Putamen (tissue), 1 donor: Measurements from ENCODE around the gene APLNR.

Source experiments
- DNase-seq: peaks from one replicate; pipeline ENCODE4 v3.0.0-alpha.2; 2016; ENCODE audit warnings: low spot score

APLNR gene

DNA sequence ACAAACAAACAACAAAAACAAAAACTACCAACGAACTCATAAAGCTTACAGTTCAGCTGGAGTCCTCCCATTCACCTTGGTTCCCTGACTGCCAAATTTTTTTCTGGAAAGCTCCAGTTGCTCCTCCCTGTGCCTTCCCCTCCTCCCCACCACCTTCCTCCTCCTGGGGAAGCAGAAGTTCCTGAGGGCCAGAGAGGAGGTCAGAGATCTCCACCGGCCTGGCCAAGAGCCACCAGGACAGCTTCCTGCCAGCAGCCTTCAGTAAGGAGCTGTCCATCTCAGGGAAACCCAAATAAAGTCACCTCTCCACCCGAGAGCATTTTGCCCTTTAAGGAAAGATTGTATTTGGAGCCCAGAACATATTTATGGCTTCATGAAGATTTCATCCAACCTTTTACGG, 20.0 kb downstream of the APLNR start:
- no peak for DNase-seq

DNA sequence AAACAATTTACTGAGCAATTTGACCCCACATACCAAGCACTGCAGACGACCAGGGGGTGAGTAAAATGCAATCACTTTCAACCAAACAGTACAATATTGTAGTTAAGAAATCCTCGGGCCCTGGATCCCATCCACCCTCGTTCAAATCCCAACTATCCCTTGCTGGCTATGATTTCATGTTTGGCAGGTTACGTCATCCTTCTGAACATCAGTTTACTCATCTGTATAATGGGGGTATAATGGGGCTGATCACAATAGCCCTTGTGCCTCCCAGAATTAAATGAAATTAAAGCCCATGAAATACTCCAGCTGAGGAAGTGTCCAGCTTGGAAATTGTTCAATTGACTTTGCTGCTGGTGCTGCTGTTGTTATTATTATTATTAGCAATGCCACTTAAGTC, 20.6 kb downstream of the APLNR start:
- DNase-seq: no peak

GRCh38 chr11:57214494-57214893, 22.6 kb downstream of the APLNR start:
- DNase-seq: no peak

DNA sequence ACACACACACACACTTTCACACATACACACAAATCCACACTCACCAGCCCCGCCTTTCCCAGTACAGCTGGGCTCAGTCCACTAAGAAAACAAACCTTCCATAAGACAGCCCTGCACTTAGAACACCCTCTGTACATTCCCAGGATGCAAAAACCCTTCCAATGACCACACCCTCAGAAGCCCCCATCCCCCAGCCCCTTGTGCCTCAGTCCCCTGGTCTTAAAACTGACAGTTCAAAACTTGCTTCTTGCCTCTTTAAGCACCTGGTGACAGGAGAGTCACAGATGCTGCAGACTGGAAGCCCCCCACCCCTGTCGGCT, 23.0 kb downstream of the APLNR start:
- DNase-seq: no peak

GRCh38 chr11:57213342-57214097, 23.5 kb downstream of the APLNR start:
- no peak for DNase-seq

DNA sequence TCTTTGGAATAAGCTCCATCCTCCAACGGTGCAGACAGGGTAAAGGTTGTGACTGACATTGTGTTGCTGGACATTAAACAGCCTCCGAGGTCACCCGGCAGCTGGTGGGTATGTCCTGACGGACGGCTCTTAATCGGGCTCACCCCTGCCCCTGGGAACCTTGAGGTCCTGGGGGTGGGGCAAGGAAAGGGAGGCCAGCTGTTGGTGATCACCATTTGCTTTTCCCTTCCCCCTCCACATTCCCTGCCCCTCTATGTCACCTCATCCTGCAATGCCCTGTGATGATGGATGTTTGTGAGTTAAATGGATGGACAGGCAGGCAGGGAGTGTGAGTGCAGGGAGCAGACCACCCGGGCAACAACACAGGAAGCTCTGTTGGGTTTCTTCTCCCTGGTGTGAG, 26.3 kb downstream of the APLNR start:
- no peak for DNase-seq

DNA sequence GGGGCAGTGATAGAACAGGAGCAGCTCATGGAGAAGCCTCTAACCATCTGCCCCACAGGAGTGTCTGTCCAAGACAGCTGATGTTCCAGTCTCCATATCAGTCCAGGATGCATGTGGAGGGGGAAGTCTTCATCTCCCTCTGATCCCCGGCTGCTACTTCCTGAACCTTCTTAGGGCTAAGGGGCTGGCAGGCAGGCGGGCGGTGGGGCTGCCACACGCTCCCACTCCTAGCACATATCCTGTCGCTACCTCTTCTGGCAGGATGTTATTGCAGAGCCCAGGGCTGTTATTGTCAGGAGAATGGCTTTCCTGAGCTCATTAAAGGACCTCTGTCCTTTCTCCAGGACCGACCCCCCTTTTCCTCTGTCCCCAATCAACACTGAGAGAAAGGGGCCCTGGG, 29.9 kb downstream of the APLNR start:
- no peak for DNase-seq

DNA sequence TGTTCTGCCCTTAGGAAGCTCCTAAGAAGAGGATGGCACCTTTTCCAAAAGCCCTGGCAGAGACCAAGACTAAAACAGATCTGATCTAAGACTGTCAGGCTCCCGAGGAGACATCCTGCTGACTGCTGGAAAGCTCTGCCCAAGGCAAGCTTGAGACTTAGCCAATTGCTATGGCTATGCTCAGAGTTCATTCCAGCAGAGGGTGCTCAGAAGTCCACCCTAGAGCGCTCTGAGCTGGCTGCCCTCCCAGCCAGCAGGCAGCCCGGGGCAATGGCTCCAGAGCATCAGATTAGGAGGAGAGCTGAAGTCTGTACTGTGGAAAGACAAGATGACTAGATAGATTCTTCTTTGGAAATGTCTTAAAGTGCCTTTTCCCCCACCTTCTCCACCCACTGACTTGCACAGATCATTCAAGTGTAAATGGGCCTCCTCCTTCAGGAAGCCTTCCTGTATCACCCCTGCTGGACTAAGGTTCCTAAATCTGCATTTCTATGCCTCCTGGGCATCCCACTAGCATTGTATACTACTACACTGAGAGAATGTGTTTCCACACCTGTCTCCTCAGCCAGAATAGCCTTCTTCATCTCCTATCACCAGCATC, 31.9 kb downstream of the APLNR start:
- DNase-seq: no peak

- no peak for DNase-seq
Measured at GRCh38 chr11:57203882-57204480, 33.1 kb downstream of the APLNR start.

DNA sequence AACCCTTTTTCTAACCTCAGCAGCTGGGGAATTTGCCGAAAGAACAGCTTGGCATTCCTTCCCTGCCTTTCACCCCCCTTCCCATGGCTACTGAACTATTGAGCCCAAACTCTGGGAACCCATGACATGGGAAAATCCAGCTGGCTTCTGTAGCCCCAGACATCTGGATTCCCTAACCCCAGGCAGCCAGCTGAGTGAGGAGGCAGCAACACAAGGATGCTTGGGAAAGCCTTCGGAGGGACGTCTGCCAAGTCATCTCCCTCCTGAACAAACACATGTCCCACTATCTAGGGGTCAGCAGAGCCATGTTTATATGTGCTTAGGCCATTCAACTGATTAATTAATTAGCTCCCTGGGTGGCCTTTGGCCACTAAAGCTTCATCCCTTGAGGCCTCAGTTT, 33.7 kb downstream of the APLNR start:
- no peak for DNase-seq

GRCh38 chr11:57202281-57202680, 34.8 kb downstream of the APLNR start:
- DNase-seq: no peak

- no peak for DNase-seq
Measured at GRCh38 chr11:57200917-57201316, 36.1 kb downstream of the APLNR start.

DNA sequence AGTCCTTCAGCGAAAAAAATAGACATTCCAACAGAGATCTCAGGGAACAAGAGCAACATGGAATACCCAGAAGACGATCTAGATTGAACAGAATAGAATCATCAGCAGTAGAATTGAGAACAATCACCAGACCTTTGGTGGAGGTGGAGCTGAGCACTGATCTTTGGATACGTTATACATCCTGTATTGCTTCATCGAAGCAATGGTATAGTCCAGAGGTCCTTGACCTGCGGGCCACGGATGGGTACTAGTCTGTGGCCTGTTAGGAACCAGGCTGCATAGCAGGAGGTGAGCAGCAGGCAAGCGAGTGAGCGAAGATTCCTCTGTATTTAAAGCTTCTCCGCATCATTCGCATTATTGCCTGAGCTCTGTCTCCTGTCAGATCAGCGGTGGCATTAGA, 37.7 kb downstream of the APLNR start:
- DNase-seq: no peak

DNA sequence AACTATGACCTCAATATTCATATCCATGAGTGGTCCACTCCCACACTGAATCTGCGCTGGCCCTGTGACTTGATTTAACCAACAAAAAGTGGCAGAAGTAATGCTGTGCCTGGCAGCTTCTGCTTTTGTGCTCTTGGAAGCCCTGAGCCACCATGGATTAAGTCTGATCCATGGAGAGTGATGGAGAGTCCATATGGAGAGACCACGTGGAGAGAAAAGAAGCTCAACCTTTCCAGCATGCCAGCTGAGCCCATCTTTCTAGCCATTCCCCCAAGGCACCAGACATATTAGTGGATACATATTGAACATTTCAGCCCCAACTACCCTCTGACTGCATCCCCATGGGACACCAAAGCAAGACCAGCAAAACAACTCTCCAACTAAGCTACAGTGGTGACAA, 39.3 kb downstream of the APLNR start:
- no peak for DNase-seq

DNA sequence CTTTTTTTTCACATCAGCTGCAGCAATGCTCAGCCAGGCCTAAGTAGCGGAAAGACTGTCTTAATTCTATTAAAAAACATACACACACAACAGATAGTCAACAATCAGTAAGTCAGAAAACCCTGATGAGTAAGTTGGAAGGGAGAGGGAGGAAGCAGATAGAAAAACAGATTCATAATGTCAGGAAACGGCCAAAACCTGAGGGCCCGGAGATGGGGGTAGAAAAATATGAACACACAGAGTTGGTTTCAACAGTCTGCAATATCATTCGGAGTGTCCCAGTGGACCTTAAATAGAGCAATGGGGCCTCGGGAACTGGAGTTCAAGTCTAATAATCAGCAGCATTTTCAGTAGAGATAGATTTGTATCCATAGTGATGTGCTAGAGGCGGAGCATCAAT, 40.5 kb downstream of the APLNR start:
- DNase-seq: no peak

DNA sequence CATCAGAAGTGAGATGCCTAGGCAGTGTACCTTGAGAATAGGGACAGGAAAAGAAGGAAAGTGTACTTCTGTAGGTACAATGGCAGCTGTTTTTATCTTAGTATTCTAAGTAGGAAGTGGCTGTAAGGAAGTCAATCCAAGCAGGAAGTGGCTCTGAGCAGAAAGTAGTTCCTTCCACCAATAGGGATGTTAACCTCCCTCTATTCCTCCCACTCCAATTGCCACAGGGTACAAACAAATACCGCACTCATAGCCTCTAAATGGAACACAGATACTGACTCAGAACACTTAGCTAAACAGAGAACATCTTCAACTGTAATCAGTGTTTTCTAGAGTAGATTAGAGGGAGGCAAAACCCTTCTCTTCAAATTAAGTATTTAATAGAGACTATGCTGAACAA, 44.7 kb downstream of the APLNR start:
- no peak for DNase-seq

DNA sequence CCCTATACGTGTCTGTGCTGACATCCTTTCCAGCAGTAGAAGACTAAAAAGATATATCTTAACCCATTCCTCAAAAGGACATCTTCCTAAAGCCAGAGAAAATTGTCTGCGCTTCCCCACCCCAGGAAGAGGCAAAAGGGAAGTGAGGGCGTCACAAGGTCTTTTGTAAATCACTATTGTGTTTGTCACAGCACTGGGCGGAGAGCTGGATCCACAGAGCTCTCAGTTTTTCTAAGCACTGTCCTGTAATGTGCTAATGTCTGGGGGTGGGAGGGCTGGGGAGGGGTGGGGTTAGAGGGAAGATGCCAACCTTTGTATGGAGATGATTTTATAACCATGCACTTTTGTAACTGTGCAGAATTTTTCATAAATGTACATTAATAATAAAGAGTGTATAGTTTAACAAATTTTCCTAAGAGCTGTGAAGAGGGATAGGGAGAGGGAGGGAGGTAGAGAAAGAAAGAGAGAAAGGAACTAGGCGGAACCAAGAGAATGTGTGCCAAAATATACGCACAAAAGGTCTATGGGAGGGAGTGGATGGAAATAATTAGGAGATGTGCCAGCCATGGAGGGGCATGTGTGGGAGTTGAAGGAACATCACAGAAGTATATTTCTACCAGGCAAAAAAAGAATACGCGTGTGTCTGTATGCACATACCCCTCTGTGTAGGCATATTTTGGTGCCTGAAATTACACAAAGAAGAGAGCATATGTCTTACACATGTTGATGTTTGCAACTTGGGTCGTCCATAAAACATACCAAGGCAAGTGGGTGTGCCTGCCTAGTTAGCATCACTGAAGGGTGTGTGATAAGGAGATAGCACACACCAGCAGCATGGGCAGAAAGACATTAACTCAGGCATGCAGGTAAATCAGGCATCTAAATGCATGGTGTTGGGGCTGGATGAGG, 45.5 kb downstream of the APLNR start:
- DNase-seq: no peak

DNA sequence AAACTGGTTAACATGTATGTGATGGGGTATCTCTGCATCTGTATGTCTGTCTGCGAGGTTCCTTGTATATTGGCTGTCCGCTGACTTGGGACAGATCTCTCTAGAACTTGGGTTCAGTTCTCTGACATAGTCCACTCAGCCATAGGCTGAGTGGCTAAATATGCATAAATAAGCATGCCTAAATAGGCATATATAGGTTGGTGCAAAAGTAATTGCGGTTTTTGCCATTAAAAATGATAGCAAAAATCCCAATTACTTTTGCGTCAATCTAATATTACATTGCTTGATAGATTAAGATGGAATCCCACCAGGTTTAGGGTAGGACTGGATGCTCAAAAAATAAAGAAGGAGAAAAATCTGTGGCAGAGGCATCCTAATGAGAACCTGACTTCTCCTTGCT, 46.5 kb downstream of the APLNR start:
- no peak for DNase-seq
